GM19023 (cell line): ENCODE results near the gene SMS.
A peak's percentile ranks its signal among the peaks of the same experiment; 100 is the strongest.
"Not testable (repeated sequence)": the region's sequence is repeated elsewhere in the genome, so short reads cannot be mapped to it uniquely, and the experiment has no call there.

Experiments
- ATAC-seq: cut with Tn5 transposase; IDR thresholded peaks from one replicate; pipeline ENCODE4 v1.9.1; 2021; ENCODE audit warnings: mild to moderate bottlenecking, moderate library complexity; ENCODE audit not compliant: unreplicated experiment

Gene SMS

GRCh38 chrX:21950557-21950956, 10.0 kb downstream of the SMS start:
- not testable (repeated sequence) for ATAC-seq

DNA sequence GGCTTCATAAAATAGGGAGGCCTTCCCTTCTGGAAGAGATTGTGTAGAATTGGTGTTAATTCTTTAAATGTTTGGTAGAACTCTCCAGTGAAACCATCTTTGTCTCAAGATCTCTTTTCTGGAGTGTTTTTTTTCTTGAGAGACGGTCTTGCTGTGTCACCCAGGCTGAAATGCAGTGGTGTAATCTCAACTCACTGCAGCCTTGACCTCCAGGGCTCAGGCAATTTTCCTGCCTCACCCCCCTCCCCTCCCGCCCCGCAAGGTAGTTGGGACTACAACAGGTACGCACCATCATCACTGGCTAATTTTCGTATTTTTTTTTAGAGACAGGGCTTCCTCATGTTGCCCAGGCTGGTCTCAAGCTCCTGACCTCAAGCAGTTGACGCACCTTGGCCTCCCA, 12.1 kb downstream of the SMS start:
- no peak for ATAC-seq

DNA sequence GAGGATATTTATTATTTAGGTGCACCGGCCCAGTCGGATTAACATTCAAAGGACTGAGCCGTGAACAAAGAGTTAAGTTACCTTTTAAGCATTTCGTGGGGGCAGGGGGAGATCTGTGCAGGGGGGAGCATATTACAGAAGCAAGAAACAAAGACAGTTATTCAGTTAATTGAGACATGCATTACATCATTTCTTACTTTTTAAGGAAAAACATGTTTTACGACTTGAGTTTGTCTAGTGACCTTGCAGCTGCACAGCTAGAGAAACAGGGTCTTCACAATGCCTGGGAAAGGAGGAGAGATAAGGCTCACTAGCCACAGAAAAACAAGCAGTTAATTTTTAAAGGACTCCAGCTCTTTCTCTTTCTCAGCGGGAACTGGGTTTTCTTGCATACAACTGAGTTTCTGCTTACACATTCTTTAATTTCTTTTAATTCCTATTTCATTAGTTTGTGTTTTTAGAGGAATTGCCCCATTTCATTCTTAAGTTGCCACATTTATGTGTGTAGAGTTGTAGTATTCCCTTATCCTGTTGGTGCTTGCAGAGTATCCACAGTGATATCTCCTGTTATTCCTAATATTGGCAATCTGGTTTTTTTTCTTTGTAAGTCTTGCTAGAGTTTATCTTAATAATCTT, 12.8 kb downstream of the SMS start:
- not testable (repeated sequence) for ATAC-seq

GRCh38 chrX:21955403-21956189, 15.1 kb downstream of the SMS start:
- no peak for ATAC-seq

DNA sequence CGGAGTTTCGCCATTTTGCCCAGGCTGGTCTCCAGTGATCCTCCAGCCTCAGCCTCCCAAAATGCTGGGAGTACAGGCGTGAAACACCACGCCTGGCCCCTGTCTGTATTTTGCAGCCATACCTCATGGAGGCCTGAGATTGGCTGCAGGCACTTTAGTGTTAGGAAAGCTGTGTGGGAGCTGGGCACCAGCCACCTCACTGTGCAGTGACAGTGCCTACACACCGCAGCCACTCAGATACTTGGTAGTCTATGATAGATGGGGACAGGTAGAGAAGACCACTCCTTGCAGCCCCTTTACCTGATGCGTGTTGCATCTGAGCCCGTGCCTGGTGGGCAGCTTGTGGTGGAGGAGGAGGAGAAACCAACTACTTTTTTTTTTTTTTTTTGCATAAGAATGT, 16.3 kb downstream of the SMS start:
- ATAC-seq: no peak

GRCh38 chrX:21958187-21958586, 17.7 kb downstream of the SMS start:
- no peak for ATAC-seq

DNA sequence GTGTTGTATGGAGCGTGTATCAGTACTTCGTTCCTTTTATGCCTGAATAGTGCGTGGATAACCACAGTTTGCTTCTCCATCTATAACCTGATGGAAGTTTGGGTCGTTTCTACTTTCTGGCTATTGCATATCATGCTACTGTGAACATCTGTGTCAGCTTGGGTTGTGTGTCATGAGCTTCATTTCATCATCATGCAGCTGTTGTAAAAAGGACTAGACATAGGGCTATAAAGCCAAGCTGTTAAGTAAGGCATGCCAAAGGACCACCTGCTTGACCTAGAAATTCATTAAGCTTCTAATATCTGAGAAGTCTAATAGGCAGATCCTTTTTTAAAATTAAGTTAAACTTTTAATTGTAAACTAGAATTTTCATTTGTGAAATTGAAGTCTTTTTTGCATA, 18.4 kb downstream of the SMS start:
- ATAC-seq: no peak

DNA sequence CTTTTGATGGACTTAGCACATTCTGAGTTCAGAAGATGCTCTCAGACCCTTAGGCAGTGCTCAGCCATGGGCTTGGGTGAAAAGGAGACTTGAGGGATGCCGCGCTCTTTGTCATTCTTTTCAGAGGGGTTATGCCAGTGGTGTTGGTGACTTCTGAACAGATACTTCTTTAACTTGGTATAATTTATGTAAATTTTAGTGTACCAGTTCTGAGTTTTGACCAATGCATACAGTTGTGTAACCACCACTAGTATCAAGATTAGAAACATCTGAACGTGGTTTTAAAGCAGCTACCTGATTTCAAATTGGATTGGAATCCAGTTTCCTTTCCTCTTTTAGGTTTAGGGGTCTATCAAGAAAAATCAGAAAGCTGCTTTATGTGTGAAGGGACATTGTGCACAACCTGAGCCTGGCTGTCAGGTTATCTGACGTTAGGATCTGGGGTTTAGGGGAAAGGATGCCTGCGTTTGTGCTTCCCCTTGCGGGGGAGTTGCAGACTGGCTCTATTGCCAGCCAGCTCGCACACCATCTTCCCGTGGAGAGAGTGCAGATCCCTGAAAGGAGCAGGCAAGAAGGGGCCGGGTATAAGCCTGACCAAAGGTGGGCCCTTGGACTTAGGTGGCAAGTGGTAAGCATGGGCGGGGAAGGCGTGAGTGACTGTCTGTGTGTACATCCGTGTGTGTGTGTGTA, 19.0 kb downstream of the SMS start:
- no peak for ATAC-seq

- ATAC-seq: no peak
These were observed 20.3 kb downstream of the SMS start for GRCh38 chrX:21960569-21961541.

GRCh38 chrX:21962361-21962760, 21.9 kb downstream of the SMS start:
- no peak for ATAC-seq

DNA sequence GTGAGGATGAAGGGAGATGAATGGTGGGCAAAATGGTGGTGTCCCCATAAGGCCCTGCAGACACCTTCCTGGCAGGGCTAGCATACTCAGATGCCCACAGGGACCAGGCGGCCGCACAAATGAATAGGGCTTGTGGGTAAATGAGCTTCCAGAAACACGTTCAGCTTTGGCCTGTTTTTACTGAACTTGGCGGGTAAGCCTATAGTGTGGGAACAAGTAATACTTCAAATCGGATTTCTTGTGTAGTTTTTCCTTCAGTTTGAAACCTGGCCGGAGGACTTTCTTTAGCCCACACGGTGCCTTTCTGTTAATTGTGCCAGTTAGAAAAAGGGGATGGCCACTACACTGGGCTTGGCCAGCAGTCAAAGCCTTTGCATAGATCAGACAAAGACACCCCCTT, 22.8 kb downstream of the SMS start:
- ATAC-seq: no peak

DNA sequence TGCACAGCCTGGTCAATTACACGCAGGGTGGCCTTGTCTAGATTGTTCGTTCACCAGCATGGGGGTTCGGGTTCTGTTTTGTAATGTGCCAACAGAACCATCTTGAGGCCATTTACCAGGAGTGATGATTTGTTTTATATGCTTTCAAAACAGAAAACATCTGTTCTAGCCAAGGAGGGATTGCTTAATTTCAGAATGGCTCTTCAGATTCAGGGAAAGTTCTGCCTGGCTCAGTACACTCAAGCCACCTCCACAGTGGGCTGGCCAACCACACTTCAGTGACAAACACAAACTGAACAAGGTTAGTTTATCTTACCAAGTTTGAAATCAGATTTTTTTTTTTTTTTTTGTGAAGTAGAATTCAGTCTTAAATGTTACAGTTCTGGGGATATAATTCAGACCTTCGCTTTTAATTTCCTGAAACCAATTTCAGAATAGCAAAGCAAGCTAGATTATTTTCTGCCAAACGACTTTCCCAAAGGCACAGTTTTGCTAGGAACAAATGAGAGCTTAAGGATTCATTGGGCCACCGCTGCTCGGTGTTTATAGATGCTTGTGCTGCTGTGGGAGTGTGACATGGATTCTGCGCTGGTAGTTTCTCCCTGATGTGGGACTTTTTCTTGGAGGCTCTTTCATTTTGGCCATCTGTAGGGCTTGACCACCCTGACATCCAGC, 23.4 kb downstream of the SMS start:
- no peak for ATAC-seq

GRCh38 chrX:21966866-21967265, 26.4 kb downstream of the SMS start:
- ATAC-seq: no peak

- ATAC-seq: no peak
These were observed 27.8 kb downstream of the SMS start for GRCh38 chrX:21968333-21968732.

- ATAC-seq: no peak
These were observed 29.8 kb downstream of the SMS start for GRCh38 chrX:21970326-21970725.

DNA sequence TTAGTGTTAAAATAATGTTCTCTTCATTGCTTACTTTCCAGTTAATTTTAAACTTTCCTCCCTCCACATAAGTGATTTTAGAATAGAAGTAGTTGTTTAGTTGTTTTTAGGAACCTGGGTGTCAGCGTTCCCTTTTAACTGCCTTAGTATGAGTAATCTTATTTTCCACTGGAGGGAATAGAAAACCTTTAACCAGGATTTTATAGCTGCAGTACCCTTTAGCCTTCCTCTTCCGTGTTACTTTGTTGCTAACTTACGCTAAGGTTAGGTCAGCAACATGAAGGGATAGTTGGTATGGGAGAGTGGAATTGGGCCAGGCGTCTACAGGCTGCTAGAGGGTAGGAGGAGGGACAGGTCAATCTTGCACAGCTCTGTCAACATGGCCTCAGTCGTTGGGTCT, 31.5 kb downstream of the SMS start:
- no peak for ATAC-seq

DNA sequence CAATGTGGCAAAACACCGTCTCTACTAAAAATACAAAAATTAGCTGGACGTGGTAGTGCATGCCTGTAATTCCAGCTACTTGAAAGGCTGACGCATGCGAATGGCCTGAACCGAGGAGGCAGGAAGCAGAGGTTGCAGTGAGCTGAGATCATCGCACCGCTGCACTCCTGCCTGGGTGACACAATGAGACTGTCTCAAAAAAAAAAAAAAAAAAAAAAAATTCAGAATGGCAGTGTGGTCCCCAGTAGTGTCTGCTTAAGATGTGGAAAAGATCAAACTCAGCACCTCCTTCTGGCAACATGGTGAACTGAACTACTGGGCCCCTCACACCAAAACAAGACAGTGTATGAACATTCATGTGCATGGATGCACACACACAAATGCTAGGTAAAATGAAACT, 32.2 kb downstream of the SMS start:
- ATAC-seq: no peak

DNA sequence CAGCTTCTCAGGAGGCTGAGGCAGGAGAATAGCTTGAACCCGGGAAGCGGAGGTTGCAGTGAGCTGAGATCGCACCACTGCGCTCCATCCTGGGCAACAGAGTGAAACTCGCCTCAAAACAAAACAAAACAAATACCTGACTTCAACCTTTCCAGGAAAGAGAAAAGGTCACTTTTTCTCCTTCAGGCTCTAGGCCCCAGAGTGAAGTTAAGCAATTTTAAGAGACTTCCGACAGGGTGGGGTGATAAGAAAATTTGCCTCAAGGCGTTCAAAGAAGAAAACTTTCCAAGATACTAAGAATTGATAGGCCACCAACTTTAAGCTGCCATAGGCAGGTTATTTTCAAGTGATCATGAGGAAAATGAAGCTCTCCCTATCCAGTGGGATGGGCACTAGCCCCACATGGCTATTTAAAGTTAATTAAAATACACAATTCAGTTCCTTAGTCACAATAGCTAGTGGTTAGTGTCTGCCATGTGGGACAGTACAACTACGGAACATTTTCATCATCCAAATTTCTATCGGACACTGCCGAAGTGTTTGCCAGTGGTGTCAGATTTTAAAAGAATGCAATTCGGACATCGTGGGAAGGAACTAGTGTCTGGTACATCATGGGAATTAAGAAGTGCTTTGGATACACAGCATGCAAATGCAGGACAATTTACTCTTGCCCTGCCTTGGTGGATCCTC, 33.0 kb downstream of the SMS start:
- ATAC-seq: no peak

- peak; percentile 70 for ATAC-seq
These were observed 33.5 kb downstream of the SMS start for GRCh38 chrX:21974011-21974385.

DNA sequence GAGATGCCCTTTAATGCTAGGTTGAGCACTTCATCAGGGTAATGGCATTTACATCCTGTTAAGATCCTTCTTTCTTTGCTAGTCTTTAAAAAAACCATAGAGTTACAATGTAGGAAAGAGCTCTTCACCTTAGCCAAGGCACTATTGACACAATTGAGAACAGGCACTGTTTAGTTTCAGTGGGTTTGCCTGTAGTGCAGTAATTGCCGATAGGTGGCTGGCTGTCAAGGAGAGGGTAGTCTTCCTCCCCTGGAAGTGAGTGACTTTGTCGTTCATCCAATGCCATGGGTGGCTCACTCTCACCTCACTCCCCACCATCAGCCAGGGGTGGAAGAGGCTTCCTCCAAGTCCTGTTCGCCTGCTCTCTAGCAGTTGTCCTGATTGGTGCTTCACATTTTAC, 34.7 kb downstream of the SMS start:
- ATAC-seq: no peak
